ENCODE data around the gene SMURF2. TPM values are rescaled to one million over a fixed set of nuclear protein-coding genes. Genes with fewer than 3 reads are reported as not detected.
"Not testable (repeated sequence)": the region's sequence is repeated elsewhere in the genome, so short reads cannot be mapped to it uniquely, and the experiment has no call there.

Gene SMURF2
- total RNA-seq, 3 donors from 2014 or later = 27.2 to 48.3 (median 28.6) TPM

GRCh38 chr17:64683796-64684195 lies 21.7 kb upstream of the SMURF2 start:
- H3K4me1 ChIP-seq = no peaks in the 10 kb centered on the region
- no peak overlapping the region for H3K4me3 ChIP-seq
- TF ChIP-seq POLR2A (IDR thresholded peaks at IDR 0.05) (no peak), CTCF (IDR thresholded peaks at IDR 0.05) (no peak), POLR2AphosphoS5 (IDR thresholded peaks at IDR 0.05) (no peak)
- no peaks in the 10 kb centered on the region for H3K9me3 ChIP-seq
- no peaks in the 10 kb centered on the region for H3K27me3 ChIP-seq
- H3K27ac ChIP-seq = no peak overlapping the region
- DNase-seq (ENCODE audit: low spot score in 2 of 2) = no peak
- intact Hi-C loops (cut with DNase I; ENCODE audit: low total_unique reads) = no loop called here
- H3K36me3 ChIP-seq = no peaks in the 10 kb centered on the region

GRCh38 chr17:64682261-64683181 lies 20.4 kb upstream of the SMURF2 start:
- no peak overlapping the region for H3K4me3 ChIP-seq
- DNase-seq (ENCODE audit: low spot score in 2 of 2) = no peak
- no peaks in the 10 kb centered on the region for H3K27me3 ChIP-seq
- TF ChIP-seq CTCF (IDR thresholded peaks at IDR 0.05) = no peak
- TF ChIP-seq POLR2A (IDR thresholded peaks at IDR 0.05) = no peak
- no peak for TF ChIP-seq POLR2AphosphoS5 (IDR thresholded peaks at IDR 0.05)
- H3K9me3 ChIP-seq = no peaks in the 10 kb centered on the region
- no peaks in the 10 kb centered on the region for H3K36me3 ChIP-seq
- no peak overlapping the region for H3K27ac ChIP-seq
- no peaks in the 10 kb centered on the region for H3K4me1 ChIP-seq
- intact Hi-C loops (cut with DNase I; ENCODE audit: low total_unique reads) = no loop called here

- no peaks in the 10 kb centered on the region for H3K9me3 ChIP-seq
- TF ChIP-seq POLR2A (IDR thresholded peaks at IDR 0.05) (no peak), POLR2AphosphoS5 (IDR thresholded peaks at IDR 0.05) (no peak), CTCF (IDR thresholded peaks at IDR 0.05) (no peak)
- no peak overlapping the region for H3K4me3 ChIP-seq
- intact Hi-C loops (cut with DNase I; ENCODE audit: low total_unique reads) = no loop called here
- H3K27ac ChIP-seq = no peak overlapping the region
- H3K4me1 ChIP-seq = no peaks in the 10 kb centered on the region
- H3K27me3 ChIP-seq = no peaks in the 10 kb centered on the region
- H3K36me3 ChIP-seq = no peaks in the 10 kb centered on the region
- no peak for DNase-seq (ENCODE audit: low spot score in 2 of 2)
Measured at GRCh38 chr17:64679710-64680216, 17.7 kb upstream of the SMURF2 start.

- no peaks in the 10 kb centered on the region for H3K4me1 ChIP-seq
- no peaks in the 10 kb centered on the region for H3K36me3 ChIP-seq
- no peaks in the 10 kb centered on the region for H3K9me3 ChIP-seq
- DNase-seq (ENCODE audit: low spot score in 2 of 2) = no peak
- no peak overlapping the region for H3K27ac ChIP-seq
- no peak for TF ChIP-seq CTCF (IDR thresholded peaks at IDR 0.05)
- no peak for TF ChIP-seq POLR2A (IDR thresholded peaks at IDR 0.05)
- no peak for TF ChIP-seq POLR2AphosphoS5 (IDR thresholded peaks at IDR 0.05)
- intact Hi-C loops (cut with DNase I; ENCODE audit: low total_unique reads) = no loop called here
- no peaks in the 10 kb centered on the region for H3K27me3 ChIP-seq
- H3K4me3 ChIP-seq = no peak overlapping the region
Measured at GRCh38 chr17:64676763-64677162, 14.7 kb upstream of the SMURF2 start.

- intact Hi-C loops (cut with DNase I; ENCODE audit: low total_unique reads); H3K9me3 ChIP-seq; H3K36me3 ChIP-seq: not testable (repeated sequence)
Measured at GRCh38 chr17:64670843-64671590, 8.9 kb upstream of the SMURF2 start.

GRCh38 chr17:64667807-64668721 lies 6.0 kb upstream of the SMURF2 start:
- H3K27ac ChIP-seq; H3K9me3 ChIP-seq; H3K36me3 ChIP-seq; H3K27me3 ChIP-seq; DNase-seq (ENCODE audit: low spot score in 2 of 2); intact Hi-C loops (cut with DNase I; ENCODE audit: low total_unique reads); H3K4me3 ChIP-seq; H3K4me1 ChIP-seq: not testable (repeated sequence)

More at GRCh38 chr17:64670843-64671590, 8.9 kb upstream of the SMURF2 start:
- not testable (repeated sequence) for H3K4me3 ChIP-seq; DNase-seq (ENCODE audit: low spot score in 2 of 2); H3K4me1 ChIP-seq; H3K27ac ChIP-seq; H3K27me3 ChIP-seq

- H3K27ac ChIP-seq; intact Hi-C loops (cut with DNase I; ENCODE audit: low total_unique reads); H3K36me3 ChIP-seq; H3K27me3 ChIP-seq; H3K4me1 ChIP-seq; DNase-seq (ENCODE audit: low spot score in 2 of 2); H3K4me3 ChIP-seq; H3K9me3 ChIP-seq: not testable (repeated sequence)
Measured at GRCh38 chr17:64664299-64664981, 2.3 kb upstream of the SMURF2 start.

All from breast epithelium (tissue), 4 donors.